GM12872 (cell line): Measurements from ENCODE around the gene DGKH.

Experiments
- TF ChIP-seq, protein P1 (sequence below): IDR thresholded peaks from 3 replicates; pipeline ENCODE4 v1.5.1; 2011; ENCODE audit warnings: low read depth, mild to moderate bottlenecking, low read length, moderate library complexity; ENCODE audit not compliant: insufficient read depth

Gene DGKH

GRCh38 chr13:42177189-42177588 lies 128.7 kb downstream of the DGKH start:
- TF ChIP-seq, protein P1, sequence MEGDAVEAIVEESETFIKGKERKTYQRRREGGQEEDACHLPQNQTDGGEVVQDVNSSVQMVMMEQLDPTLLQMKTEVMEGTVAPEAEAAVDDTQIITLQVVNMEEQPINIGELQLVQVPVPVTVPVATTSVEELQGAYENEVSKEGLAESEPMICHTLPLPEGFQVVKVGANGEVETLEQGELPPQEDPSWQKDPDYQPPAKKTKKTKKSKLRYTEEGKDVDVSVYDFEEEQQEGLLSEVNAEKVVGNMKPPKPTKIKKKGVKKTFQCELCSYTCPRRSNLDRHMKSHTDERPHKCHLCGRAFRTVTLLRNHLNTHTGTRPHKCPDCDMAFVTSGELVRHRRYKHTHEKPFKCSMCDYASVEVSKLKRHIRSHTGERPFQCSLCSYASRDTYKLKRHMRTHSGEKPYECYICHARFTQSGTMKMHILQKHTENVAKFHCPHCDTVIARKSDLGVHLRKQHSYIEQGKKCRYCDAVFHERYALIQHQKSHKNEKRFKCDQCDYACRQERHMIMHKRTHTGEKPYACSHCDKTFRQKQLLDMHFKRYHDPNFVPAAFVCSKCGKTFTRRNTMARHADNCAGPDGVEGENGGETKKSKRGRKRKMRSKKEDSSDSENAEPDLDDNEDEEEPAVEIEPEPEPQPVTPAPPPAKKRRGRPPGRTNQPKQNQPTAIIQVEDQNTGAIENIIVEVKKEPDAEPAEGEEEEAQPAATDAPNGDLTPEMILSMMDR: no peak

DNA sequence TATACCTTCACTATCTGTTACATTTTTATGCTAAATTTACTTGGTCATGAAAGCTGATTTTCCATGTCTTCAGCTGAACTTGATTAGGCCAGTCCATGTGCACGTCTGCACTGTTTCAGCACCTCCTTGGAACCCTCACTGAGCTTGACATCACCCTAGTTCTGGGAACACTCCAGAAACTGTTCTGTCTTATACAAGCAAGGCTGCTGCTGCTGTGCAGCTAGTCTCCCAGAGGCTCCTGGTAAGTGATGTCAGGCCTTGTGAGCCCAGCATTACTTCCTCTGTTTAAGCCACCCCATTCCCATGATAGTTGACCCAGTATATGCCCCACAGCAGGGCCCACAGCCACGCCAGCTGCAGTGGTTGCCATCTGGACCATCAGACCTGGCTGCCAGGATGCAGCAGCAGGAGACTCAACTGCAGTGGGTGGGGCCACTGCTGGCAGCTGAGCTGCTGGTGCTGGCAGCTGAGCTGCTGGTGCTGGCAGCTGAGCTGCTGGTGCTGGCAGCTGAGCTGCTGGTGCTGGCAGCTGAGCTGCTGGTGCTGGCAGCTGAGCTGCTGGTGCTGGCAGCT lies 133.0 kb downstream of the DGKH start:
- TF ChIP-seq, protein P1: no peak

- TF ChIP-seq, protein P1: no peak
These were observed 140.6 kb downstream of the DGKH start for GRCh38 chr13:42189061-42189460.

DNA sequence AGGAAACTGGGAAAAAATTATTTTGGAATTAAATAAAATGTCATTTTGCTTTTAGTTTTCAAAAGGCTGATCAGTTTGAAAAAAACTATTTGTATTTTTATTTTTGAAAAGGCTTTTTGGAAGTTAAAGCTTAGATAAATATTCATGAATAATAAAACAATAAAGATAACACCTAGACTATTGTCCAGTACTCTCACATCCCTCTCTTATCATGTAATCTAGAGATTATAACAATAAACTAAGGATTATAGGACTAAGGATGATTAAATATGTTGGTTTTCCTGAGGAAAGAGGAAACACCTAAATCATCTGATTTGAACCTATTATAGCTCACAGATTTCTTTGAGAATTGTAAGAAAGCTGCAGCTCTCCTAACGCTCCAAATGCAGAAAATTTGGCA lies 142.1 kb downstream of the DGKH start:
- TF ChIP-seq, protein P1: no peak

GRCh38 chr13:42211704-42212464 lies 163.4 kb downstream of the DGKH start:
- TF ChIP-seq, protein P1: no peak

DNA sequence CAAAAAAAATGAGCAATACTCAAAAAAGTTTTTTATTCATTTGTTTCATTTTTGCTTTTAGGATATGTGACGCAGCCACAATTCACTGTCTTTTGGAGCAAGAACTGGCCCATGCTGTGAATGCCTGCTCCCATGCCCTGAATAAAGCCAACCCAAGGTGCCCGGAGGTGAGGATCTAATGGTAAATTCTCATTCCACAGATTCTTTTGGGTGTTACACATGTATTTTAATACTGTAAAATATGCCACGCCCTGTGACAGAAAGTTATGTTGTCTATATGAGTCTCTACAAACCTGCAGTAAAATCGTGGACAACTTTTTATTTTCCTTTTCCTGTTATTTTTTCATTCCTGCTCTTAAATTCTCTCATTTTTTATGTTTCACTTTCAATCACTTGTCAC lies 166.0 kb downstream of the DGKH start:
- TF ChIP-seq, protein P1: no peak

GRCh38 chr13:42215578-42216421 lies 167.4 kb downstream of the DGKH start:
- TF ChIP-seq, protein P1: peak; percentile 70
